HepG2 (cell line): Measurements from ENCODE around the gene DNAJB11. TPM values are rescaled to one million over a fixed set of nuclear protein-coding genes. Genes with fewer than 3 reads are reported as not detected.

ENCODE experiments used
- ASH2L ChIP-seq: fragments of 300-600, 200-600 bp; sonication (generic); IDR thresholded peaks from 2 replicates; pipeline ENCODE4 v1.7.0; 2017; ENCODE audit warnings: low read depth, mild to moderate bottlenecking, moderate library complexity, mixed read lengths, low read length; ENCODE audit not compliant: insufficient read length
- CENPBD1 ChIP-seq: sonication (generic); formaldehyde crosslinking; IDR thresholded peaks from 2 replicates; pipeline ENCODE4 v1.8.0; 2022; ENCODE audit warnings: missing genetic modification reagents, low read depth, mild to moderate bottlenecking, borderline replicate concordance
- DPF2 ChIP-seq: sonication (generic); formaldehyde crosslinking; IDR thresholded peaks from 2 replicates; pipeline ENCODE4 v1.4.0; 2020; ENCODE audit warnings: mild to moderate bottlenecking, low read depth, missing genetic modification reagents, borderline replicate concordance
- ELF1 ChIP-seq: sonication (generic); formaldehyde crosslinking; IDR thresholded peaks from 2 replicates; pipeline ENCODE4 v1.4.0; 2020; ENCODE audit warnings: missing genetic modification reagents
- ETV6 ChIP-seq: sonication (generic); formaldehyde crosslinking; conservative IDR thresholded peaks from 2 replicates; pipeline ENCODE4 v1.4.0; 2020; ENCODE audit warnings: missing genetic modification reagents
- IKZF5 ChIP-seq: IDR thresholded peaks from 2 replicates; pipeline ENCODE4 v1.6.1; 2018; ENCODE audit warnings: missing genetic modification reagents, mild to moderate bottlenecking, missing compliant biosample characterization
- MED8 ChIP-seq: sonication (generic); formaldehyde crosslinking; IDR thresholded peaks from 2 replicates; pipeline ENCODE4 v1.8.1; 2023; ENCODE audit warnings: mild to moderate bottlenecking, missing genetic modification reagents; ENCODE audit not compliant: insufficient replicate concordance
- MIXL1 ChIP-seq: IDR thresholded peaks from 2 replicates; pipeline ENCODE4 v1.6.1; 2016
- MYNN ChIP-seq: sonication (generic); formaldehyde crosslinking; IDR thresholded peaks from 2 replicates; pipeline ENCODE4 v1.4.0; 2020; ENCODE audit warnings: mild to moderate bottlenecking, low read depth, missing genetic modification reagents
- NFYC ChIP-seq: IDR thresholded peaks from 2 replicates; pipeline ENCODE4 v1.6.1; 2016; ENCODE audit warnings: missing genetic modification reagents, missing compliant biosample characterization
- ONECUT2 ChIP-seq: sonication (generic); formaldehyde crosslinking; IDR thresholded peaks from 2 replicates; pipeline ENCODE4 v1.4.0; 2020; ENCODE audit warnings: missing genetic modification reagents
- PRDM4 ChIP-seq: sonication (generic); formaldehyde crosslinking; IDR thresholded peaks from 2 replicates; pipeline ENCODE4 v1.9.0; 2021; ENCODE audit warnings: missing genetic modification reagents, borderline replicate concordance
- TBP ChIP-seq: sonication (generic); formaldehyde crosslinking; IDR thresholded peaks from 2 replicates; pipeline ENCODE4 v1.5.0; 2020; ENCODE audit warnings: missing genetic modification reagents
- TERF1 ChIP-seq: sonication (generic); formaldehyde crosslinking; IDR thresholded peaks from 2 replicates; pipeline ENCODE4 v1.8.0; 2022; ENCODE audit warnings: mild to moderate bottlenecking, missing genetic modification reagents, moderate library complexity
- ZMYM2 ChIP-seq: sonication (generic); formaldehyde crosslinking; IDR thresholded peaks from 2 replicates; pipeline ENCODE4 v1.8.0; 2022; ENCODE audit warnings: mild to moderate bottlenecking, missing genetic modification reagents
- ZNF33B ChIP-seq: sonication (generic); formaldehyde crosslinking; IDR thresholded peaks from 2 replicates; pipeline ENCODE4 v1.5.1; 2020; ENCODE audit warnings: mild to moderate bottlenecking, missing genetic modification reagents
- ZNF569 ChIP-seq: sonication (generic); formaldehyde crosslinking; IDR thresholded peaks from 2 replicates; pipeline ENCODE4 v1.5.0; 2020; ENCODE audit warnings: mild to moderate bottlenecking, missing genetic modification reagents, moderate library complexity, borderline replicate concordance
- ZNF577 ChIP-seq: sonication (generic); formaldehyde crosslinking; IDR thresholded peaks from 2 replicates; pipeline ENCODE4 v1.4.0; 2020; ENCODE audit warnings: mild to moderate bottlenecking, low read depth, missing genetic modification reagents, borderline replicate concordance
- ZNF652 ChIP-seq: IDR thresholded peaks from 2 replicates; pipeline ENCODE4 v1.6.1; 2016; ENCODE audit warnings: low read depth, borderline replicate concordance
- ZNF7 ChIP-seq: IDR thresholded peaks from 2 replicates; pipeline ENCODE4 v1.6.1; 2016; ENCODE audit warnings: missing biosample characterization, missing genetic modification reagents
- ZNF816 ChIP-seq: sonication (generic); formaldehyde crosslinking; IDR thresholded peaks from 2 replicates; pipeline ENCODE4 v1.8.0; 2022; ENCODE audit warnings: missing genetic modification reagents, mild to moderate bottlenecking, borderline replicate concordance
- ZUFSP ChIP-seq: sonication (generic); formaldehyde crosslinking; IDR thresholded peaks from 2 replicates; pipeline ENCODE4 v1.9.0; 2021; ENCODE audit warnings: missing genetic modification reagents, mild to moderate bottlenecking, borderline replicate concordance
- polyA plus RNA-seq, 8 experiments: library from polyadenylated mRNA; depleted of rRNA in 3 of 8; stranded (reverse) in 7 of 8; unstranded in 1 of 8; fragments of >200 nt; fragmentation: Illumina TruSeq in 4 of 8; extraction: Trizol in 4 of 8; gene quantifications; 2 replicates each; pipeline versions ENCODE4 v1.2.1 to v1.2.3, GENCODE V29; 2011 to 2016; ENCODE audit warnings: low read depth in 4 of 8, missing spikeins in 1 of 8, mixed read lengths in 1 of 8; ENCODE audit not compliant: insufficient read depth in 1 of 8
- total RNA-seq, 5 experiments: library from RNA; depleted of rRNA; stranded (reverse); fragments of >200 nt; fragmentation: Illumina TruSeq; extraction: Trizol; gene quantifications; 2 replicates each; pipeline ENCODE4 v1.2.3, GENCODE V29; 2016; ENCODE audit warnings: low read depth in 1 of 5

DNAJB11 gene
- total and polyA plus RNA-seq, 2 of the 13 experiments (the other 11 are each of a cell fraction or from before 2014, with no cell fraction given): 41.0 to 132 TPM

GRCh38 chr3:186599142-186599784 lies 28.7 kb downstream of the DNAJB11 start (continued):
- TF ChIP-seq NFYC (CRISPR knock-in tag): peak; percentile 6; the same call in 1 of the 2 replicates
- peak; percentile 69; the same call in 1 of the 2 replicates for TF ChIP-seq IKZF5 (CRISPR knock-in tag)
- no peak for TF ChIP-seq ZNF577 (CRISPR knock-in tag)
- TF ChIP-seq ONECUT2 (CRISPR knock-in tag): peak; percentile 89
- peak; percentile 79; the same call in 1 of the 2 replicates for TF ChIP-seq DPF2 (CRISPR knock-in tag)
- TF ChIP-seq MIXL1 (CRISPR knock-in tag): peak; percentile 94
- TF ChIP-seq ZMYM2 (CRISPR knock-in tag): peak; percentile 56; the same call in 1 of the 2 replicates
- TF ChIP-seq ZNF569 (CRISPR knock-in tag): no peak
- no peak for TF ChIP-seq ZNF816 (CRISPR knock-in tag)
- TF ChIP-seq ZNF33B (CRISPR knock-in tag): no peak
- TF ChIP-seq ZNF7 (CRISPR knock-in tag): no peak
- TF ChIP-seq ETV6 (CRISPR knock-in tag): no peak
- TF ChIP-seq ASH2L: peak; percentile 90
- peak; percentile 71; the same call in 1 of the 2 replicates for TF ChIP-seq ZNF652
- no peak for TF ChIP-seq TERF1 (CRISPR knock-in tag)
- no peak for TF ChIP-seq TBP (CRISPR knock-in tag)
- TF ChIP-seq MYNN (CRISPR knock-in tag): no peak
- no peak for TF ChIP-seq CENPBD1 (CRISPR knock-in tag)
- no peak for TF ChIP-seq ELF1 (CRISPR knock-in tag)
- no peak for TF ChIP-seq ZUFSP (CRISPR knock-in tag)
- peak; percentile 83 for TF ChIP-seq MED8
- no peak for TF ChIP-seq PRDM4
